Measurements from ENCODE around the gene CPEB1. TPM values are rescaled to one million over a fixed set of nuclear protein-coding genes. Genes with fewer than 3 reads are reported as not detected.

The CPEB1 gene
- total and polyA plus RNA-seq, 2 experiments from 2014 or later: 4.1 to 9.4 TPM

DNA sequence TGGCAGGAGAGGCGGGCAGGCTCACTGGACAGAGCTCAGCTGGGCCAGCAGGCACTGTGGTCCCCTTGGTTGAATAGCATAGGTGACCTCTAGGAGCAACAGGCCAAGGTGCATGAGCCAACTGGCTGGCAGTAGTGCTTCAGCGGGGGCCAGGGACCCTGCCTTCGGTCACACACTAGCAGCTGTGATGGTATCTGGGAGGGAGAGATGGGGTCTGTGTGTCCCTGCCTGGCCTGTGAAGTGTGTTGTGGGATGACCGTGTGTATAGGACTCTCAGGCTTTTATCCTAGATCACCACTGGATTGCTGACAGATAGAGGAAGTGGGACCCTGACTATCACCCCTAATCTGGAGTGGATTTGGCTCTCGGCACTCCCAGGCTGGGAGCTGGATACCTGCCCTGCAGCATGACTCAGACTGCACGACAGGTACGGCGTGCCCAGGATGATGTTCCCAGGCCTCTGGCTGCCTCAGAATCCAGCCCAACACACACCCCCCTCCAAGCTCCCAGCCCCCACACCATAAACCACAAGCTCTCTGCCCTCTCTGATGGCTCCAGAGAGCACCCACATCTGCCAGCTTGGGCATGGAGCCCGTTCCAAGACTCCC is 114.7 kb downstream of the CPEB1 start (continued):
- TF ChIP-seq POLR2AphosphoS5 (IDR thresholded peaks at IDR 0.05; ENCODE audit: low read depth): no peak
- TF ChIP-seq, protein P1, sequence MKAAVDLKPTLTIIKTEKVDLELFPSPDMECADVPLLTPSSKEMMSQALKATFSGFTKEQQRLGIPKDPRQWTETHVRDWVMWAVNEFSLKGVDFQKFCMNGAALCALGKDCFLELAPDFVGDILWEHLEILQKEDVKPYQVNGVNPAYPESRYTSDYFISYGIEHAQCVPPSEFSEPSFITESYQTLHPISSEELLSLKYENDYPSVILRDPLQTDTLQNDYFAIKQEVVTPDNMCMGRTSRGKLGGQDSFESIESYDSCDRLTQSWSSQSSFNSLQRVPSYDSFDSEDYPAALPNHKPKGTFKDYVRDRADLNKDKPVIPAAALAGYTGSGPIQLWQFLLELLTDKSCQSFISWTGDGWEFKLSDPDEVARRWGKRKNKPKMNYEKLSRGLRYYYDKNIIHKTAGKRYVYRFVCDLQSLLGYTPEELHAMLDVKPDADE (IDR thresholded peaks at IDR 0.05): no peak

DNA sequence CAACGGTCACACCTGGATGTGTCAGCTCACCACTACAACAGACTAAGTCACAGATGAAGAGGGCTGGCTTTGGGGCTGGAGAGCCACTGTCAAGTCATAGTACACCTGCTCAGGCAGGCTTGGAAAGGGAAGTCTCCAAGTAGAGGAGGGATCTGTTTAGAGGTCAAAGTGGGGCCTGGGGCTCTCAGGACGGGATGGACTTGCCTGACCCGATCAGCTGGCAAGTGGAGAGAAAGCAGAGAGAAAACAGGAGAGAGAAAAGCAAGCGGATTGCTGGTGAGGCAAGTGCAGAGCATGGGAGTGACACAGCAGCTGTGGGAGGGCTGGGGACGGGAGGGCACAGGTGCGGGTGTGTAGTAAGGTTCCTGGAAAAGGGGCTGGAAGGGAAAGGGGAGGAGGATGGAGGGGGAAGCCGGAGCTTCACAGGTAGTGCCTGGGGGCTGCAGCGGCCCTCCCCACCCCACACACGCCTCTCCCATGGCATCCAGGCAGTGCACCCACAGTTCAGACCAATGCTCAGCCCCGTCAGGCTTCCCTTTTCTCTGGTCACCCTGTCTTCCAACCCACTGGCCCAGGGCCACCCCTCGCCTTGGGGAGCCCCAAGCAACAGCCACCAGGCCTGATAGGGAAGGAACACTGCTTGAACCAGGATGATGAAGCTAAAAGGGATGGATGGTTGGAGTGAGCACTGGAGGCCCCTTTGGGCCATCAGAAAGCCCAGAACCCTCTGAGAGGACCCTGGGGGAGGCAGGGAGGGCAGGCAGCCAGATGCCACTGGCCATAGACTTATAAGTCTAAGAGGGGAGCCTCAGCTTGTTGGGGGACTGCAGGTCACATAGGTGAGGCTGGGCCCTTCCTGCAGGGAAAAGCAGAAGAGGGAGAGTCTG is 115.4 kb downstream of the CPEB1 start:
- ATAC-seq (no peak; the same call in 2 of the 3 replicates), DNase-seq (ENCODE audit: low spot score) (no peak)
- H3K4me2 ChIP-seq: no peak overlapping the region
- H3K4me1 ChIP-seq (ENCODE audit: insufficient read depth): no peaks in the 10 kb centered on the region; the same call in 1 of the 2 replicates
- H3K36me3 ChIP-seq (ENCODE audit: insufficient read depth): peaks cover 27% of the 10 kb centered on the region
- no peak overlapping the region for H2AFZ ChIP-seq
- Mint-ChIP-seq H3K27ac (no peak overlapping the region), H3K4me1 (peaks cover 7% of the 10 kb centered on the region), H3K36me3 (ENCODE audit: low read depth) (peaks cover 44% of the 10 kb centered on the region), H3K27me3 (ENCODE audit: insufficient read depth, low read depth, poor library complexity) (peaks cover 17% of the 10 kb centered on the region), H3K4me3 (no peak overlapping the region; the same call in 2 of the 3 replicates), H3K9me3 (no peaks in the 10 kb centered on the region)
- H3K27ac ChIP-seq (ENCODE audit: low read depth): no peak overlapping the region
- no peak overlapping the region for H3K4me3 ChIP-seq
- H3K27me3 ChIP-seq (ENCODE audit: insufficient read depth): no peaks in the 10 kb centered on the region
- no peaks in the 10 kb centered on the region for H3K9me2 ChIP-seq (ENCODE audit: insufficient read depth)
- H3F3A ChIP-seq (replicated peaks; ENCODE audit: low read depth): peaks cover 36% of the 10 kb centered on the region
- H4K20me1 ChIP-seq (replicated peaks; ENCODE audit: insufficient read depth): peaks cover 14% of the 10 kb centered on the region; the same call in 1 of the 2 replicates
- H3K79me2 ChIP-seq (replicated peaks; ENCODE audit: insufficient read depth): peaks cover 4% of the 10 kb centered on the region; the same call in 1 of the 2 replicates
- TF ChIP-seq EZH2 (IDR thresholded peaks at IDR 0.05; ENCODE audit: low read depth, unreplicated experiment) (no peak), NANOG (IDR thresholded peaks at IDR 0.05; ENCODE audit: borderline replicate concordance) (no peak), ZNF114 (CRISPR knock-in tag; IDR thresholded peaks at IDR 0.05) (no peak), JUNB (IDR thresholded peaks at IDR 0.05; ENCODE audit: unreplicated experiment) (no peak), EZH2phosphoT487 (IDR thresholded peaks at IDR 0.05; ENCODE audit: unreplicated experiment) (no peak), CREB1 (CRISPR knock-in tag; IDR thresholded peaks at IDR 0.05; ENCODE audit: low read depth) (no peak), STAT1 (IDR thresholded peaks at IDR 0.05; ENCODE audit: unreplicated experiment) (no peak), ZNF331 (CRISPR knock-in tag; IDR thresholded peaks at IDR 0.05; ENCODE audit: low read depth) (no peak)
- TF ChIP-seq, protein P1 (IDR thresholded peaks at IDR 0.05): no peak
- TF ChIP-seq, protein P2, sequence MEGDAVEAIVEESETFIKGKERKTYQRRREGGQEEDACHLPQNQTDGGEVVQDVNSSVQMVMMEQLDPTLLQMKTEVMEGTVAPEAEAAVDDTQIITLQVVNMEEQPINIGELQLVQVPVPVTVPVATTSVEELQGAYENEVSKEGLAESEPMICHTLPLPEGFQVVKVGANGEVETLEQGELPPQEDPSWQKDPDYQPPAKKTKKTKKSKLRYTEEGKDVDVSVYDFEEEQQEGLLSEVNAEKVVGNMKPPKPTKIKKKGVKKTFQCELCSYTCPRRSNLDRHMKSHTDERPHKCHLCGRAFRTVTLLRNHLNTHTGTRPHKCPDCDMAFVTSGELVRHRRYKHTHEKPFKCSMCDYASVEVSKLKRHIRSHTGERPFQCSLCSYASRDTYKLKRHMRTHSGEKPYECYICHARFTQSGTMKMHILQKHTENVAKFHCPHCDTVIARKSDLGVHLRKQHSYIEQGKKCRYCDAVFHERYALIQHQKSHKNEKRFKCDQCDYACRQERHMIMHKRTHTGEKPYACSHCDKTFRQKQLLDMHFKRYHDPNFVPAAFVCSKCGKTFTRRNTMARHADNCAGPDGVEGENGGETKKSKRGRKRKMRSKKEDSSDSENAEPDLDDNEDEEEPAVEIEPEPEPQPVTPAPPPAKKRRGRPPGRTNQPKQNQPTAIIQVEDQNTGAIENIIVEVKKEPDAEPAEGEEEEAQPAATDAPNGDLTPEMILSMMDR (conservative IDR thresholded peaks at IDR 0.05; ENCODE audit: low read depth in 2 of 2): no peak
- TF ChIP-seq, protein P3, sequence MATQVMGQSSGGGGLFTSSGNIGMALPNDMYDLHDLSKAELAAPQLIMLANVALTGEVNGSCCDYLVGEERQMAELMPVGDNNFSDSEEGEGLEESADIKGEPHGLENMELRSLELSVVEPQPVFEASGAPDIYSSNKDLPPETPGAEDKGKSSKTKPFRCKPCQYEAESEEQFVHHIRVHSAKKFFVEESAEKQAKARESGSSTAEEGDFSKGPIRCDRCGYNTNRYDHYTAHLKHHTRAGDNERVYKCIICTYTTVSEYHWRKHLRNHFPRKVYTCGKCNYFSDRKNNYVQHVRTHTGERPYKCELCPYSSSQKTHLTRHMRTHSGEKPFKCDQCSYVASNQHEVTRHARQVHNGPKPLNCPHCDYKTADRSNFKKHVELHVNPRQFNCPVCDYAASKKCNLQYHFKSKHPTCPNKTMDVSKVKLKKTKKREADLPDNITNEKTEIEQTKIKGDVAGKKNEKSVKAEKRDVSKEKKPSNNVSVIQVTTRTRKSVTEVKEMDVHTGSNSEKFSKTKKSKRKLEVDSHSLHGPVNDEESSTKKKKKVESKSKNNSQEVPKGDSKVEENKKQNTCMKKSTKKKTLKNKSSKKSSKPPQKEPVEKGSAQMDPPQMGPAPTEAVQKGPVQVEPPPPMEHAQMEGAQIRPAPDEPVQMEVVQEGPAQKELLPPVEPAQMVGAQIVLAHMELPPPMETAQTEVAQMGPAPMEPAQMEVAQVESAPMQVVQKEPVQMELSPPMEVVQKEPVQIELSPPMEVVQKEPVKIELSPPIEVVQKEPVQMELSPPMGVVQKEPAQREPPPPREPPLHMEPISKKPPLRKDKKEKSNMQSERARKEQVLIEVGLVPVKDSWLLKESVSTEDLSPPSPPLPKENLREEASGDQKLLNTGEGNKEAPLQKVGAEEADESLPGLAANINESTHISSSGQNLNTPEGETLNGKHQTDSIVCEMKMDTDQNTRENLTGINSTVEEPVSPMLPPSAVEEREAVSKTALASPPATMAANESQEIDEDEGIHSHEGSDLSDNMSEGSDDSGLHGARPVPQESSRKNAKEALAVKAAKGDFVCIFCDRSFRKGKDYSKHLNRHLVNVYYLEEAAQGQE (IDR thresholded peaks at IDR 0.05; ENCODE audit: unreplicated experiment): no peak
